ENCODE measurements around the gene CEACAM3.

DNA sequence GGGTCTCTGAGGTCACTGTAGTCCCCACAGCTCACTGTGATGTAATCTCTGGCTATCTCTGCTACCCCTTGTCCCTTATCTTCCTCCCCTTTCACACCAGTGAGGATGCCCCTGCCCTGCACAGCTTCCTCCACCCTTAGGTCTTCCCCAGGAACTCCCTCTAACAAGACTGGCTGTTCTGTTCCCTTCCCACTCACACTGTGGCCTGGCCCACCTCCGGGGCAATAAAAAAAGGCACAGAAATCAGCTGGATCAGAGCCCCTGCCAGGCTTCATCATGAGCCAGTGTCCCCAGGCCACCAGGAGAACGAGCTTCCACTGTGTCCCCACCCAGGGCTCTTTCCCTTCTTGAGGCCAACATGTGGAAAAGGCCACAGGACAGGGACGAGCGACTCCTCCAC, 4.6 kb downstream of the CEACAM3 start:
- TF ChIP-seq, protein P1, sequence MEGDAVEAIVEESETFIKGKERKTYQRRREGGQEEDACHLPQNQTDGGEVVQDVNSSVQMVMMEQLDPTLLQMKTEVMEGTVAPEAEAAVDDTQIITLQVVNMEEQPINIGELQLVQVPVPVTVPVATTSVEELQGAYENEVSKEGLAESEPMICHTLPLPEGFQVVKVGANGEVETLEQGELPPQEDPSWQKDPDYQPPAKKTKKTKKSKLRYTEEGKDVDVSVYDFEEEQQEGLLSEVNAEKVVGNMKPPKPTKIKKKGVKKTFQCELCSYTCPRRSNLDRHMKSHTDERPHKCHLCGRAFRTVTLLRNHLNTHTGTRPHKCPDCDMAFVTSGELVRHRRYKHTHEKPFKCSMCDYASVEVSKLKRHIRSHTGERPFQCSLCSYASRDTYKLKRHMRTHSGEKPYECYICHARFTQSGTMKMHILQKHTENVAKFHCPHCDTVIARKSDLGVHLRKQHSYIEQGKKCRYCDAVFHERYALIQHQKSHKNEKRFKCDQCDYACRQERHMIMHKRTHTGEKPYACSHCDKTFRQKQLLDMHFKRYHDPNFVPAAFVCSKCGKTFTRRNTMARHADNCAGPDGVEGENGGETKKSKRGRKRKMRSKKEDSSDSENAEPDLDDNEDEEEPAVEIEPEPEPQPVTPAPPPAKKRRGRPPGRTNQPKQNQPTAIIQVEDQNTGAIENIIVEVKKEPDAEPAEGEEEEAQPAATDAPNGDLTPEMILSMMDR (conservative IDR thresholded peaks at IDR 0.05): no peak
- no peak for TF ChIP-seq EZH2 (IDR thresholded peaks at IDR 0.05; ENCODE audit: low read depth)
